ENCODE measurements around the gene DLGAP4.

The DLGAP4 gene

GRCh38 chr20:36274181-36274841, 31.8 kb upstream of the DLGAP4 start:
- DNase-seq (ENCODE audit: low read depth in 2 of 2) = no peak

GRCh38 chr20:36275011-36275410, 31.1 kb upstream of the DLGAP4 start:
- DNase-seq (ENCODE audit: low read depth in 2 of 2) = no peak

- no peak for DNase-seq (ENCODE audit: low read depth in 2 of 2)
These were observed 30.5 kb upstream of the DLGAP4 start for GRCh38 chr20:36275441-36276189.

GRCh38 chr20:36277546-36277945, 28.6 kb upstream of the DLGAP4 start:
- no peak for DNase-seq (ENCODE audit: low read depth in 2 of 2)

- no peak for DNase-seq (ENCODE audit: low read depth in 2 of 2)
These were observed 26.8 kb upstream of the DLGAP4 start for GRCh38 chr20:36279362-36279761.

GRCh38 chr20:36279776-36280175, 26.4 kb upstream of the DLGAP4 start:
- DNase-seq (ENCODE audit: low read depth in 2 of 2) = no peak

GRCh38 chr20:36281785-36282380, 24.3 kb upstream of the DLGAP4 start:
- no peak for DNase-seq (ENCODE audit: low read depth in 2 of 2)

- DNase-seq (ENCODE audit: low read depth in 2 of 2) = no peak
These were observed 21.4 kb upstream of the DLGAP4 start for GRCh38 chr20:36284751-36285150.

GRCh38 chr20:36285746-36286447, 20.2 kb upstream of the DLGAP4 start:
- no peak for DNase-seq (ENCODE audit: low read depth in 2 of 2)

GRCh38 chr20:36297656-36298055, 8.5 kb upstream of the DLGAP4 start:
- no peak for DNase-seq (ENCODE audit: low read depth in 2 of 2)

- no peak for DNase-seq (ENCODE audit: low read depth in 2 of 2)
These were observed 8.1 kb upstream of the DLGAP4 start for GRCh38 chr20:36298061-36298460.

GRCh38 chr20:36298795-36299339, 7.3 kb upstream of the DLGAP4 start:
- no peak for DNase-seq (ENCODE audit: low read depth in 2 of 2)

GRCh38 chr20:36299459-36299858, 6.7 kb upstream of the DLGAP4 start:
- no peak for DNase-seq (ENCODE audit: low read depth in 2 of 2)

- no peak for DNase-seq (ENCODE audit: low read depth in 2 of 2)
These were observed 4.6 kb upstream of the DLGAP4 start for GRCh38 chr20:36301359-36302119.

GRCh38 chr20:36303020-36303595, 3.0 kb upstream of the DLGAP4 start:
- no peak for DNase-seq (ENCODE audit: low read depth in 2 of 2)

- no peak for DNase-seq (ENCODE audit: low read depth in 2 of 2)
These were observed 2.3 kb upstream of the DLGAP4 start for GRCh38 chr20:36303831-36304230.

- DNase-seq (ENCODE audit: low read depth in 2 of 2) = no peak
These were observed 1.2 kb upstream of the DLGAP4 start for GRCh38 chr20:36304786-36305495.

GRCh38 chr20:36306553-36307411, 643 bp downstream of the DLGAP4 start:
- DNase-seq (ENCODE audit: low read depth in 2 of 2) = no peak
